ENCODE data around the gene KIF18B.

Gene KIF18B

DNA sequence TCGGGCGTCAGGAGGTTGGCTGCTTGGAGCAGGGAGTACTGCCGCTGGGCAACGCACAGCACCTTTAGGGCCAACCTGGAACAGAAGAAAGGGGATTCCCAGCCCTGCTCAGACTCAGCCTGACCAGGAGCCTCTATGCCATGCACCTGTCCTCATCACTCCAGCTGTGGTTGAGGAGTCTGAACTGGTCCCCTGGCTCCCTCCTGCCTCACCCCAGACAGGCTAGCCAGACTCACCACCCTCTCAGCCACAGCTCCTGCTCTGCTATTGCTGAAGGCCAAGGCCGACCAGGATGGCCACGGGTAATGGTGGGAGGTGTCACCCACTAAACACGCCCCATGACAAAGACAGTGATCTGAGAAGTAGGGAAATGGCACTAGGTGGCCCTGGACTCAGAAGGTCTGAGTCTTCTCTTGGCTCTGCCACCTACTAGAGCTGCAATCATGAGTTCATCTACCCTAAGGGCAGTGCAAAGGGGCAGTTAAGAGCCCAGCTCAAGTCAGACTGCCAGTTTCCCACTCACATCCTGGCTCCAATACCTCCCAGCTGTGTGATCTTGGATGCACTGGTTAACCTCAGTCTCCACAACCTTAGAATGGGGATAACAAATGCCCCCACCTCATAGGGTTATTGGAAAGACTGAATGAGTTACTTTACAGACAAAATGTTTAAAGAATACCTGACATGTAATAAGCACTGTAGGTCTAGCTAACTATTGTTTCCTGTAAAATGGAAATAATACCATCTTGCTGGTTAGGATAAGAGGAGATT lies 18.4 kb downstream of the KIF18B start:
- no peaks in the 10 kb centered on the region for H3K4me1 ChIP-seq (ENCODE audit: control insufficient read depth, insufficient read depth, low read length)
- H3K4me3 ChIP-seq (ENCODE audit: low read length), result no peak overlapping the region
- no peak overlapping the region for H3K9ac ChIP-seq (ENCODE audit: low read length)
- H3K27me3 ChIP-seq (ENCODE audit: control insufficient read depth, insufficient read depth, low read length), result no peaks in the 10 kb centered on the region
- no peaks in the 10 kb centered on the region for H3K36me3 ChIP-seq (ENCODE audit: control insufficient read depth, insufficient read depth, low read length)
- H3K9me3 ChIP-seq (ENCODE audit: control insufficient read depth, low read length), result no peaks in the 10 kb centered on the region

DNA sequence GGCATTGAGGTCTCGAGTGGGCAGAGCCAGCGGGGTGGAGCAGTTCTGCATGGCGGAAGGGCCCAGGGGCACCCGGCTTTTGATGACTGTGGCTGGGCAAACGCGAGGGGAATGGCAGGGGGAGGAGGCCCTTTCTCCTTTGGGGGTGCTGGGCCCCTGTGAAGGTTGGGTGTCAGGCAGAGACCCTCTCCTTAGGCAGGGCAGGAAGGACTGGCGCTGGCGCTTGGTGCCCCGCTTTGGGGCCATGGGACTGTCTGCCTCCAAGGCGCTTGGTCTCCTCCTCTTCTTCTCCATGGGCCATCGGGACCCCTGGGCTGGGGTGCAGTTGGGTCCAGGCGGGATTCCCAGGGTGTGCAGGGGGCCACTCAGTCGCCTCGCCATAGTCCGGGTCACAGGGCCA lies 19.4 kb downstream of the KIF18B start:
- Histone ChIP-seq H3K4me3 (ENCODE audit: low read length) (no peak overlapping the region), H3K9me3 (ENCODE audit: control insufficient read depth, low read length) (no peaks in the 10 kb centered on the region), H3K9ac (ENCODE audit: low read length) (no peak overlapping the region), H3K36me3 (ENCODE audit: control insufficient read depth, insufficient read depth, low read length) (no peaks in the 10 kb centered on the region), H3K27me3 (ENCODE audit: control insufficient read depth, insufficient read depth, low read length) (peaks cover under 1% of the 10 kb centered on the region), H3K4me1 (ENCODE audit: control insufficient read depth, insufficient read depth, low read length) (no peaks in the 10 kb centered on the region)

DNA sequence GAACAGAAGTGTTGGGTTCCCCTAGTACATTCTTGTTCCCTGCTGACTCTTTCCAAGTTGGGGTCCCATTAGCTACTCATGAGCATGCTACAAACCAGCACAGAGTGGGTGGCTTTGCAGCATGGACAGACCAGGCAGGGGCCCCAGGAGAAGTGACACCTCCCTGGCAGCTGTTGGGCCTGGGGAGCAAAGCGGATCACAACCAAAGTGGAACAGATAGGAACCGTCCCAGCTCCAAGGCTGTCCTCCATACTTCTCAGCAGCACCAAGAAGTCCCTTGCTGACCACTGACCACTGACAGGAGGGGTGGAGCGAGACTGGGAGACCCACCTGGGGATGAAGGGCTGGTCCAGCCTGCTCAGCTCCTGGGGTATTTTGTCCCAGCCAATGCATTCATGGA lies 19.9 kb downstream of the KIF18B start:
- H3K9me3 ChIP-seq (ENCODE audit: control insufficient read depth, low read length), result no peaks in the 10 kb centered on the region
- peaks cover 5% of the 10 kb centered on the region for H3K27me3 ChIP-seq (ENCODE audit: control insufficient read depth, insufficient read depth, low read length)
- H3K4me1 ChIP-seq (ENCODE audit: control insufficient read depth, insufficient read depth, low read length), result no peaks in the 10 kb centered on the region
- no peaks in the 10 kb centered on the region for H3K36me3 ChIP-seq (ENCODE audit: control insufficient read depth, insufficient read depth, low read length)
- H3K4me3 ChIP-seq (ENCODE audit: low read length), result no peak overlapping the region
- H3K9ac ChIP-seq (ENCODE audit: low read length), result no peak overlapping the region

DNA sequence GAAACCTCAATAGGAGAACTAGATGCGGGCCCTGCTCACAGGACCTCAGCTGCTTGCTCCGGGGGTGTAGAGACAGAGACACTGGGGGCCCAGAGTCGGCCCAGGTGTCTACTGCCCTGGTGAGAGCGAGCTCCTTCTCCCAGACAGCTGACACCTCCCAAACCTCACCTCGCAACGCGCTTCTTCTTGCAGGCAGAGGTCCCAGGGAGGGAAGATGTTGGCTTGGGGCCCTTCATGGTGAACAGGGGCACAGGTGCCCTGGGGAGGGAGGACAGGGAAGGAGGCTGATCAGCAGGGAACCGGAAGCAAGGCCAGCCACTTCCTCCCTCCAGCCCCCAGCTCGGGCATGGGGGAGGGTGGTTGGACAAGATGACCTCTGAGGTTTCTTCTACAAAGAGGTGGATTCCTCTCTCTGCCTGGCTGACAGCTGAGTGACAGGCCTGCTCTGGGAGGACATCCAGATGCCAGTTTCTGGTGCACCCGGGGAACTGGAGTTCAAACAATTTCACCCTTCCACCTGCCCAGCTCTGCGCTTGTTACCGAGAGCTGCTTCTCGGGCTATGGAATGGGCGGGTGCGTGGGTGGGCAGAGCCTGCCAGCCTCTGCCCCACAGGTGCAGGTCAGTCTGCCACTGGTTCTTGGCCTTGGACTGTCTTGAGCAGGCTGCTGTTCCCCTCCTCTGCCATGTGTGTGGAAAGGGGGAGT lies 20.6 kb downstream of the KIF18B start:
- Histone ChIP-seq H3K36me3 (ENCODE audit: control insufficient read depth, insufficient read depth, low read length) (no peaks in the 10 kb centered on the region), H3K9me3 (ENCODE audit: control insufficient read depth, low read length) (no peaks in the 10 kb centered on the region), H3K9ac (ENCODE audit: low read length) (no peak overlapping the region), H3K27me3 (ENCODE audit: control insufficient read depth, insufficient read depth, low read length) (peaks cover 8% of the 10 kb centered on the region), H3K4me3 (ENCODE audit: low read length) (no peak overlapping the region), H3K4me1 (ENCODE audit: control insufficient read depth, insufficient read depth, low read length) (no peaks in the 10 kb centered on the region)

DNA sequence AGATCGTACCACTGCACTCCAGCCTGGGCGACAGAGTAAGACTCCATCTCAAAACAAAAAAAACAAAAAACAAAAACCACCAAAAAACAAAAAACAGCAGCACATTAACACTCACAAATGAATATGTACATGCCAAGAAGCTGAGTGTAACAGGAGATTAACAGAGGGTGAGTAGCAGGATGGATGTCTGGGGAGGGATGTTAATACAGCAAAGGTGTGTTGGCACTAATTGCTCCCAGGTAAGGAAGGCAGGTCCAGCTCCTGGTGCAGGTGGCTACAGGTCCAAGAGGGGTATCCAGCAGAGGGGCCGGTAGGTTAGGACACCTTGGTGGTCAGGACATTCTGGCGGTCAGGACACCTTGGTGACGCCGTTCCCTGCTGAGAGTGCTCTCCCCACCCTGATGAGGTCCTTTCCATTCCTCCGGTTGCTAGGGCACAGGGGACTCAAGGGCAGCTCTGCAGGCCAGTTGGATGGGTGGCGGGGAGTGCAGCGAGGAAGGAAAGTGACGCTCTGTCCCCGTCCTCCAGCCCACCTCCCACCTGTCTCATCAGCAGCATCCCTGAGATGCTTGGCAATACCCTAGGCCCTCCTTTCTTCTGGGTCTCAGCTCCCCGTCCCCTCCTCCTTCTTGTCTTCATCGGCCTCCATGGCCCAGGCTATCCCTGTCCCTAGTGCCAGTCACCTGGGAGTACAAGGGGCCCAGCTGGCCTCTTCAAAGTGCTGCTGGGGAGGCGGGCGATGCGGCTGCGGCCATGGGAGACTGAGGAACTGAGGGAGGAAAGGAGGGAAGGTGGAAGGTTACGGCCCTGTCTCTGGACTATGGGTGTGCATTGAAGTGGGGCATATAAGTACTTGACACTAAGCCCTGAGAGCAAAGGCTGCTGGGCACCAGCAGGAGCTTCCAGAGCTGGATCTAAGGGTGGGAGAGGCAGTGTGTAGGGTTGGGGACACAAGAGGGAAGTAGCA lies 21.6 kb downstream of the KIF18B start:
- peaks cover 14% of the 10 kb centered on the region for H3K27me3 ChIP-seq (ENCODE audit: control insufficient read depth, insufficient read depth, low read length)
- H3K36me3 ChIP-seq (ENCODE audit: control insufficient read depth, insufficient read depth, low read length), result no peaks in the 10 kb centered on the region
- H3K4me1 ChIP-seq (ENCODE audit: control insufficient read depth, insufficient read depth, low read length), result no peaks in the 10 kb centered on the region

DNA sequence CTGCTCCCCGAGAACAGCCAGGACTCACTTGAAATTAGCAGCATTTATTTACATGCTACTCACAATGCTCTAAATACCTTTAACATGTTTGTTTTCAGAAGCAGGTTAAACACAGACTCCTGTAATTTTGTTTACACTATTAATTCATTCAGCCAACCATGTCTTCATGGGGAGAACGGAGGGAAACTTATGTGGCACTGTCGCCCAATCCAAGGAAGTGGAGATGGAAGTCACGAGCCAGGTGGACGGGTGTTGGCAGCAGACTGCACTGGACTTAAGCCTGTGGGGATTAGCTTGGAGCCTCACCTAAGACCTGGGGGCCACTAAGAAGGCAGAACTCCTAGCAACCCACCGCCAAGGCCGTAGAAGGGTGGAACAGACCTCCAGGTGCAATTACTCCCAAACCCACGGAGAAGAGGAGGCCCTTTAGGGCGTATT lies 23.4 kb downstream of the KIF18B start:
- Histone ChIP-seq H3K27me3 (ENCODE audit: control insufficient read depth, insufficient read depth, low read length) (peaks cover 24% of the 10 kb centered on the region), H3K36me3 (ENCODE audit: control insufficient read depth, insufficient read depth, low read length) (no peaks in the 10 kb centered on the region), H3K4me1 (ENCODE audit: control insufficient read depth, insufficient read depth, low read length) (no peaks in the 10 kb centered on the region), H3K9ac (ENCODE audit: low read length) (no peak overlapping the region), H3K9me3 (ENCODE audit: control insufficient read depth, low read length) (no peaks in the 10 kb centered on the region), H3K4me3 (ENCODE audit: low read length) (no peak overlapping the region)

More for the DNA sequence above, 21.6 kb downstream of the KIF18B start:
- Histone ChIP-seq H3K9ac (ENCODE audit: low read length) (no peak overlapping the region), H3K9me3 (ENCODE audit: control insufficient read depth, low read length) (no peaks in the 10 kb centered on the region), H3K4me3 (ENCODE audit: low read length) (no peak overlapping the region)

DNA sequence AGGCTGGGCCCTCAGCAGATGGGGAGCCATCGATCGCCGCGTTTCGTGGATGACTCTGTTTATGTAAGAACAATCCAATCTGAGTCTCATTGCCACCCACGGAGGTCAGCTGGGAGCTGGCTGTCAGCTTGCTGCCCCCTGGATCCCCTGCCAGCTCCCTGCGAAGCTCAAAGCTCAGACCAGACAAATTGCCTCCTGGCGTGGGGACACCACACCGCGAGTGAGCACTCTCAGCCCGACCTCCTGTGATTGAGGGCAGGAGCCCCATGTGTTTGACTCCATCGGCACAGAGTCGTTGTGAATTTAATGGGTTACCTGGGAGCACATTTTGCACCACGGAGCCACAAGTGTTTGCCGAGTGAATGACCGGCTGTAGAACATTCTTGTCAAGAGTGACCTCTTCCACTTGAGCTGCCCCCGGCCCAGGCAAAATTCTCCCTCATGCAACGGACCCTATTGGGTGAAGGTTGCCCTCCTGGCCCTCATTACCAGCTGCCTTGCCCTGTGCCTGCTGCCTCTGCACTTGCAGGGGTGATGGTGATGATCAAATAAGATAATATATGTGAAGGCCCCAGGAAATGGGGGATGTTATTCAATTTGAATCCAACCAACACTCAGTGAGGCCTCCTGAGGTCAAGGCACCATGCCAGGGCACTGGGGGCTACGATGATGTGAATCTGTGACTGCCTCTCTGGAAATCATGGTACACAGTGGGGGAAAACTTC lies 24.7 kb downstream of the KIF18B start:
- Histone ChIP-seq H3K4me1 (ENCODE audit: control insufficient read depth, insufficient read depth, low read length) (no peaks in the 10 kb centered on the region), H3K4me3 (ENCODE audit: low read length) (no peak overlapping the region), H3K9ac (ENCODE audit: low read length) (no peak overlapping the region), H3K9me3 (ENCODE audit: control insufficient read depth, low read length) (no peaks in the 10 kb centered on the region), H3K27me3 (ENCODE audit: control insufficient read depth, insufficient read depth, low read length) (peaks cover 24% of the 10 kb centered on the region), H3K36me3 (ENCODE audit: control insufficient read depth, insufficient read depth, low read length) (no peaks in the 10 kb centered on the region)

DNA sequence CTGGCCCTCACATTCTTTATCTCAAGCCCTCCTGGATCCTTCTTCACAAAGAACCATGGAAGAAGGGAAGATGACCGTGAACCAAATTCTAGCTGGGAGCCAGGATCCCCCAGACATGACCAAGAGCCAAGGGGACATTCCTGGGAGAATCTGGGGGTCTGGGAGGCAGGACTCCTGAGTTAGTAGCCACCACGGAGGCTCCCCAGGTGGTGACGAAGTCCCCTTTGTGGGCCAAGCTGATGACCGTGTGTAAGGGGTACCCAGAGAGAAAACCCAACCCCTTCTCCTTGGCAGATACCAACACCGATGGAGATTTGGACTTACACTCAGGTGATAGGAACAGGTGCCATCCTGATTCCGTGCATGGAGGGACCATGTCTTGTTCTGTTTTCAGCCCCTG lies 25.4 kb downstream of the KIF18B start:
- peaks cover 24% of the 10 kb centered on the region for H3K27me3 ChIP-seq (ENCODE audit: control insufficient read depth, insufficient read depth, low read length)
- no peaks in the 10 kb centered on the region for H3K4me1 ChIP-seq (ENCODE audit: control insufficient read depth, insufficient read depth, low read length)
- H3K9ac ChIP-seq (ENCODE audit: low read length), result no peak overlapping the region
- no peaks in the 10 kb centered on the region for H3K9me3 ChIP-seq (ENCODE audit: control insufficient read depth, low read length)
- no peaks in the 10 kb centered on the region for H3K36me3 ChIP-seq (ENCODE audit: control insufficient read depth, insufficient read depth, low read length)
- H3K4me3 ChIP-seq (ENCODE audit: low read length), result no peak overlapping the region

DNA sequence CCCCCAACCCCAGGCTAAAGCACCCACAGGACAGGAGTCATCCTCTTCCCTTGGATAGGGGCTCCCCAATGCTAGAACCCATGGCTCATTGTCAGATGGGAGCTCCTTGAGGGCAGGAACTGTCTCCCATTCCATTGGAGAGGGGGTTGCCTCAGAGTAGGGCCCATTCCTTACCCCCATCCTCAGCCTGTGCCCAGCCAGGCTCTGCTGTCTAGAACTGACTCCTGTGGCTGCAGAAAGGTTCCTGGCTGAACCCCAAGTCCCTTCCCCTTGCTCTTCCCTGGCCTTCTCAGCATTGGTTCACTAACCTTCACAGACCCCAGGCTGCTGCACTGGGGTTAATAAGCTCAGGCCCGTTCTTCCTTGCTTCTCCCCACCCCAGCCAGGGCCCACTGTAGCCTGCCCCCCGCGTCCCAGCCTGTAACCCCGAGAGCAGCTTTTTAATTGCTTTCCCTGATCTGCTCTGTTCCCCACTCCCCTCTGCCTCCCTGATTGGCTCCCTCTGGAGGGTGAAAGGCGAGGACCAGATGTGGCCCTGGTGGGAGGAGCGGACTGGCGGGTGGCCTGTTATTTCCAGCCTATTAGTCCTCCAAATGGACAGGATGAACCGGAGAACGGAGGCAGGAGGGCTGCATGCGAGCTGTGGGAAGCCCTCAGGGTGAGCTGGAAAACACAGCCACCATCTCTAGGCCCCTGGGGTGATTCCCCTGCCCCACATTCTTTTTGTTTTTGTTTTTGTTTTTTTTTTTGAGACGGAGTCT lies 26.3 kb downstream of the KIF18B start:
- no peak overlapping the region for H3K9ac ChIP-seq (ENCODE audit: low read length)
- no peaks in the 10 kb centered on the region for H3K9me3 ChIP-seq (ENCODE audit: control insufficient read depth, low read length)
- H3K36me3 ChIP-seq (ENCODE audit: control insufficient read depth, insufficient read depth, low read length), result no peaks in the 10 kb centered on the region
- no peak overlapping the region for H3K4me3 ChIP-seq (ENCODE audit: low read length)
- H3K4me1 ChIP-seq (ENCODE audit: control insufficient read depth, insufficient read depth, low read length), result no peaks in the 10 kb centered on the region
- peaks cover 24% of the 10 kb centered on the region for H3K27me3 ChIP-seq (ENCODE audit: control insufficient read depth, insufficient read depth, low read length)

DNA sequence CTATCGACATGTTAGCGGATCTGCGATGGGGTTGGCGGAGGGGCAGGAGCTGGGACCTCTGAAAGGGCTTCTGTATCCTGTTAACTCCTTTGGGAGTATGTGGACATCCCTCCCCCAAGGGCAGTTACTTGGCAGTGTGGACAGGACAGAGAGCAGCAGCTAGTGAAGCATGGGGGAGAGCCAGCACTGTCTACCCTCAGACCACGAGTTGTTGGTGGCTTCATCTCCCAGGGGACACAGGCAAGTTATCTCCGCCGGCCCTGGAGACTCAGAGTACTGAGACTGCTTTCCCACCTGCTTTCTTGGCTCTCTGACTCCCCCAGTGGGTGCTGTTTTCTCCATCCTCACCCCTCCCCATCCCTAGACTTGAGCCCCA lies 27.0 kb downstream of the KIF18B start:
- H3K36me3 ChIP-seq (ENCODE audit: control insufficient read depth, insufficient read depth, low read length), result no peaks in the 10 kb centered on the region
- no peaks in the 10 kb centered on the region for H3K4me1 ChIP-seq (ENCODE audit: control insufficient read depth, insufficient read depth, low read length)
- no peak overlapping the region for H3K4me3 ChIP-seq (ENCODE audit: low read length)
- no peak overlapping the region for H3K9ac ChIP-seq (ENCODE audit: low read length)
- no peaks in the 10 kb centered on the region for H3K9me3 ChIP-seq (ENCODE audit: control insufficient read depth, low read length)
- peaks cover 27% of the 10 kb centered on the region for H3K27me3 ChIP-seq (ENCODE audit: control insufficient read depth, insufficient read depth, low read length)
